Measurements from ENCODE around the gene ATP6V1E1.

The ATP6V1E1 gene

DNA sequence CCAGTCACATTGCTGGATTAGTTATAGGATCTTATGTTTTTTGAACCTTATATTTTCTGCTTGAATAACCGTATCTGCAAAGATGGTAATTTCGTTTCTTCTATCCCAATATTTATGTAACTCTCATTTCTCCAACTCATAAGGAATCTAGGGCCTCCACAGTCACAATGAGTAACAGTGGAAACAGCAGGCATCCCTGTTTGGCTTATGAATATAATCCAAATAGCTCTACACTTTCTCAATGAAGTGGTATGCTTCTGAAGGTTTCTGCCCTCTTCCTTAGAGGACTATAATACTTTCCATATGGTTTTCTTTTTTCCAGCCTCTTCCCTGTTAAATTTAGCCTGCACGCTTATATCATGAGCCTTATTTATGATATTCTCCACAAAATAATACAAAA is 16.5 kb downstream of the ATP6V1E1 start:
- peaks cover 10% of the 10 kb centered on the region for H3K36me3 Mint-ChIP-seq (ENCODE audit: low read depth)

DNA sequence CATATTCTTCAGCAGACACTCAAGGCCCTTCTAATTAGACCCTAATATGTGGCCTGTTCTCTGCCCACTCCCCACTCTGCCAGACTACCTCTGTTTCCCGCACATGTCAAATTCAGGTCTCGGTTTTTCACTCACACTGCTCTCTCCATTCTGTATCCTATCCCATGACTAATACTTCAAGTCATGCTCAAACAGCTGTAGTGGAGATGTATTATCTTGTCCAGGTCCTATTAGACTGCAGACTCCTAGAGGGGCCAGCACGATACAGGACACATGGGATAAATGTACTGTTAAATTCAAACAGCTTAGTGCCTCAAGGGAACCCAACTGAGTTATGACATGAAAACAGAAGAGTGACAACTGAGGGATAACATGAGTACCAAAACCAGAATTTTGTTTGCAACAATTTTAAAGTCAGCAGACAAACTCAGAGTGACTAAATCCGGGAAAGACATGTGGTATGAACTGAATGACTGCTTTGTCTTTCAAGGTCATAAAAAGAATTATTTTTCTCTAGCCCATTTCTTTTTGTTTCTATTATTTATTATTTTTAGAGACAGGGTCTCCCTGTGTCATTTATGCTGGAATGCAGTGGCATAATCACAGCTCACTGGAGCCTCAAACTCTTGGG is 20.5 kb downstream of the ATP6V1E1 start:
- Mint-ChIP-seq H3K36me3 (ENCODE audit: low read depth) (peaks cover 8% of the 10 kb centered on the region), H3K9me3 (no peaks in the 10 kb centered on the region), H3K27ac (no peak overlapping the region), H3K27me3 (ENCODE audit: low read depth) (no peaks in the 10 kb centered on the region), H3K4me1 (ENCODE audit: low read depth) (no peaks in the 10 kb centered on the region), H3K4me3 (no peak overlapping the region)

More for the DNA sequence above, 16.5 kb downstream of the ATP6V1E1 start:
- no peaks in the 10 kb centered on the region for H3K9me3 Mint-ChIP-seq
- H3K4me3 Mint-ChIP-seq: no peak overlapping the region
- H3K27ac Mint-ChIP-seq: no peak overlapping the region
- H3K27me3 Mint-ChIP-seq (ENCODE audit: low read depth): no peaks in the 10 kb centered on the region
- no peaks in the 10 kb centered on the region for H3K4me1 Mint-ChIP-seq (ENCODE audit: low read depth)

DNA sequence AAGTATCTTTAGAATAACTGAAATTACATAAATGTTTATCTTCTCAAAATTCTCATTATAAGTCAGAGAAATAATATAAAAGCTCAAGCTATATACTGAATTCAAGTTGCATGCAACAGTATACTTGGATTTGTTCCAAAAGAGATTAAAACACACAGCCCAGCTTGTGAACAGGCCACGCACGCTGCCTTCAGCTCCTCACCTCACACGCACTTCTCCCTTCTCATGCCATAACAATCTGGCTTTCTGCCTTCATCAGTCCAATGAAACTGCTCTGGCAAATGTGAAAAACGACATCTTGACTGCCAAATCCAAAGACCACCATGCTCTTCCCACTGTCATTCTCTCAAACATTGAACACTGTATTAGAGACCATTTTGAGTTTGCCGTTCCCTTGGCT is 22.1 kb downstream of the ATP6V1E1 start:
- H3K9me3 Mint-ChIP-seq: no peaks in the 10 kb centered on the region
- H3K27me3 Mint-ChIP-seq (ENCODE audit: low read depth): no peaks in the 10 kb centered on the region
- H3K4me3 Mint-ChIP-seq: no peak overlapping the region
- H3K36me3 Mint-ChIP-seq (ENCODE audit: low read depth): peaks cover 6% of the 10 kb centered on the region
- H3K27ac Mint-ChIP-seq: no peak overlapping the region
- H3K4me1 Mint-ChIP-seq (ENCODE audit: low read depth): no peaks in the 10 kb centered on the region

DNA sequence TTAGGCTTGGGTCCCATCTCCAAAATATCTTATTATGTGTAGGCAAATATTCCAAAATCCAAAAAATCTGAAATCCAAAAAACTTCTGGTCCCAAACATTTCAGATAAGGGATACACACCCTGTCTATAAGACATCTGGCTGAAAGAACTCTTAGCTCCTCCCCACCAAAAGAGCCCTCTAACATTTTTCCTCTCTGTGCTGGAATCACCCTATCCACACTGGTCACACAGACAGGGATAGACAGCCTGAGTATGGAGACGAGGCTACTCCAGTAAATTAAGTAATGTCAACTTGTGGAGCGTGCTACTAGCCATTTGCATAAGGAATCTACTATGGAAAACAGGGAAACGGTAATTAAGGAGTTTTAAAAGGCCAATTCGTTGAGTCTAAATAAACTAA is 24.9 kb downstream of the ATP6V1E1 start:
- H3K27me3 Mint-ChIP-seq (ENCODE audit: low read depth): no peaks in the 10 kb centered on the region
- no peaks in the 10 kb centered on the region for H3K9me3 Mint-ChIP-seq
- H3K4me1 Mint-ChIP-seq (ENCODE audit: low read depth): no peaks in the 10 kb centered on the region
- H3K27ac Mint-ChIP-seq: no peak overlapping the region
- H3K36me3 Mint-ChIP-seq (ENCODE audit: low read depth): peaks cover 11% of the 10 kb centered on the region
- H3K4me3 Mint-ChIP-seq: no peak overlapping the region

DNA sequence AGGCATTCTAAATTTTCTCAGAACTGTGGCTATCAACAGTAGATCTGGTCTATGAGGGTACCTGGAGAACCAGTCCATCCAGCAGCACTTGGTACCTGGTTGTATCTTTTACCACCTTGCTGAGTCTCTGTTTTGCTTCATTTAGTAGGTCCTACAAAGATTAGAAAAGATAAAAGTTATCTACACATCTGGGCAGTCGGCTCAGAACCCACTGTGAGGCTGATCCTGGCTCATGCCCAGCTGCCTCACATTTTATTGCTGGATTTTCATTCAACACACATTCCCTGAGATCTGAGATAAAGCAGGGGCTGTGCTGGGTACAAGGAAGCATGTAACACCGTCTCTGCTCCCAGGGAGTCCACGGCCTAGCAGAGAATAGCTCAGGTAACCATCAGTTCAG is 27.5 kb downstream of the ATP6V1E1 start:
- Mint-ChIP-seq H3K36me3 (ENCODE audit: low read depth) (peaks cover 27% of the 10 kb centered on the region), H3K27me3 (ENCODE audit: low read depth) (no peaks in the 10 kb centered on the region), H3K27ac (no peak overlapping the region), H3K9me3 (no peaks in the 10 kb centered on the region), H3K4me1 (ENCODE audit: low read depth) (no peaks in the 10 kb centered on the region), H3K4me3 (no peak overlapping the region)

DNA sequence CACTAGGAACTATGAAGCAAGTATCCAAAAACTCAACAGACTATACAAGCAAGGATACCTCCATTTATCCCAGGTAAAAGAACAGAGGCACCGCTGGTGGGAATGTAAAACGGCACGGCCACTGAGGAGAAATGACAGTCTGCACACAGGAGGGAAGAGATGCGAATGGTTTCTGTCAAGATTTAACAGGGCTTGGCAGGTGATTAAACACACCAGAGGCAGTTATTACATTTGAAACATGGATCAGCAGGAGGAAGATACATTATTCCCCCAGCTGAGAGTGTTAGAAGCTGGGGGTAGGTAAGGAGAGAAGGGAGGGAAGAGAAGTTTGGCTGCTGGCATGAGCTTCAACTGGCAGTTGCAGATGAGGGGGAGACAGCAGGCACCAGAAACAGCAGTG is 30.2 kb downstream of the ATP6V1E1 start:
- Mint-ChIP-seq H3K36me3 (ENCODE audit: low read depth) (peaks cover 37% of the 10 kb centered on the region), H3K27me3 (ENCODE audit: low read depth) (no peaks in the 10 kb centered on the region), H3K4me1 (ENCODE audit: low read depth) (no peaks in the 10 kb centered on the region), H3K9me3 (no peaks in the 10 kb centered on the region), H3K27ac (no peak overlapping the region), H3K4me3 (no peak overlapping the region)

DNA sequence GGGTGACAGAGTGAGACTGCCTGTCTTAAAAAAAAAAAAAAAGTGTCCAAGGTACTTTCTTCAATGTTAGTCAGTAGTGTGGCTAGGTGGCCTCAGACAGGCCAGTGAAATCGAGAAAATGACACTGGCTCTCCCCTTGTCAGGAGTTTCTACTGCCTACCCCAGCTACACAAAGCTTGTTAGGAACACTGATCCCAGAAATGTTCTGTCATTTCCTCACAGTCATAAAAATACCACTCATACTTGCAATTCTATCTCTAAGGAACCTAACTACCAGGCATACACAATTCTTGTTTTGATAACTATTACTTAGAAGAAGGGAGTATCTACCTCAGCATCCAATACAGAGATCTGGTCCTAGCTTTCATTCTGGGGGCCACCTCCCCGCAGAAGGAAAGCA is 31.3 kb downstream of the ATP6V1E1 start:
- H3K27me3 Mint-ChIP-seq (ENCODE audit: low read depth): no peaks in the 10 kb centered on the region
- no peak overlapping the region for H3K4me3 Mint-ChIP-seq
- peaks cover 45% of the 10 kb centered on the region for H3K36me3 Mint-ChIP-seq (ENCODE audit: low read depth)
- no peaks in the 10 kb centered on the region for H3K4me1 Mint-ChIP-seq (ENCODE audit: low read depth)
- no peak overlapping the region for H3K27ac Mint-ChIP-seq
- H3K9me3 Mint-ChIP-seq: no peaks in the 10 kb centered on the region

DNA sequence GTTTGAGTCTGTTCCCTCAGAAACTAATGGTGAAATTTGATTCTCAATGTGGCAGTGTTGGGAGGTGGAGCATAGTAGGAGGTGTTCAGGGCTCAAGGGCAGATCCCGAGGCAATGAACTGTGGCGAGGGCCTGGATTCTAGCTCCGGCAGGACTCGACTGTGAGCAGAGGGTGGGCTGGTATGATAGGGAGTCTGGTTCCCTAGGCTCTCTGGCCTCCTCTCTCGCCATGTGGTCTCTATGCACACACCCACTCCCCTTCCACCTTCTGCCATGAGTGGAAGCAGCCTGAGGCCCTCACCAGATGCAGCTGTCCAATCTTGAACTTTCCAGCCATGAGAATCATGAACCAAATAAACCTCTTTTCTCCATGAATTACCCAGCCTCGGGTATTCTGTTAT is 32.3 kb downstream of the ATP6V1E1 start:
- H3K9me3 Mint-ChIP-seq: no peaks in the 10 kb centered on the region
- no peak overlapping the region for H3K4me3 Mint-ChIP-seq
- no peaks in the 10 kb centered on the region for H3K4me1 Mint-ChIP-seq (ENCODE audit: low read depth)
- H3K27ac Mint-ChIP-seq: no peak overlapping the region
- H3K27me3 Mint-ChIP-seq (ENCODE audit: low read depth): no peaks in the 10 kb centered on the region
- peaks cover 51% of the 10 kb centered on the region for H3K36me3 Mint-ChIP-seq (ENCODE audit: low read depth)

DNA sequence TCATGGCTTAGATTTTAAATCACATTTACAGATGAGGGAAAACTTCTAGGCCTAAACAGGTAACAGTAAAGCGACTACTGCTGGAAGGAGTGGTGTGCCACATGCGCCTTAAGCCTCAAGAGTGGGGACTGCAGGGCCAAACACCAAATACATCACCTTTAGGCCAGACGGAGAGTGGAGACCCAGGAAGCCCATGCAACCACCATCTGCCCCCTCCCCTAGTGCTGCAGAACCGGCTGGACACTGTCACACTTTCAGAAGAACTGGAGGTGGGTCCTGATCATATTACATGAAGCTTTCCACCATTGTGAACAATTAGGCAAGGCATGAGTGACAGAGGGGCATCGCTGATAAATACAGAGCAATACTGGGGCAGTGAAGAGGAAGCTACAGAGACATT is 36.3 kb downstream of the ATP6V1E1 start:
- H3K9me3 Mint-ChIP-seq: no peaks in the 10 kb centered on the region
- no peak overlapping the region for H3K27ac Mint-ChIP-seq
- no peaks in the 10 kb centered on the region for H3K27me3 Mint-ChIP-seq (ENCODE audit: low read depth)
- H3K4me3 Mint-ChIP-seq: no peak overlapping the region
- peaks cover 35% of the 10 kb centered on the region for H3K36me3 Mint-ChIP-seq (ENCODE audit: low read depth)
- no peaks in the 10 kb centered on the region for H3K4me1 Mint-ChIP-seq (ENCODE audit: low read depth)

DNA sequence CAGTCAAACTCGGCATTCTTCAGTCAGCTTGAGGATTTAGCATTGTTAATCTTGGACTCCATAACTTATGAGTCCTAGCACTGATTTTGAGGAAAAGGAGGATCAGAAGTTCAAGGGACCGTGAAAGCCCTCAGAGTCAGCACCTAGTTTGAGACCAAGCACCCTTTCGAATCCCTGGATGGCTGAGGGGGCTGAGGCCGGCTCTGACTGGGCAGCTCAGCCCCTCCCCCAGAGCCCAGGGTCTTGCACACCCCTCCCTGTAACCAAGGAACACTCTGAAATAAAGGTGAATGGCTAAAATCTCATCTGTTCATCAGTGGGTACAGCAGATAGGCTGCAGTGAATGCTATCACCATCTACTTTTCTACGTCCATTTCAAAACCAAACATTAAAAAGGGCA is 38.0 kb downstream of the ATP6V1E1 start:
- H3K36me3 Mint-ChIP-seq (ENCODE audit: low read depth): peaks cover 29% of the 10 kb centered on the region

DNA sequence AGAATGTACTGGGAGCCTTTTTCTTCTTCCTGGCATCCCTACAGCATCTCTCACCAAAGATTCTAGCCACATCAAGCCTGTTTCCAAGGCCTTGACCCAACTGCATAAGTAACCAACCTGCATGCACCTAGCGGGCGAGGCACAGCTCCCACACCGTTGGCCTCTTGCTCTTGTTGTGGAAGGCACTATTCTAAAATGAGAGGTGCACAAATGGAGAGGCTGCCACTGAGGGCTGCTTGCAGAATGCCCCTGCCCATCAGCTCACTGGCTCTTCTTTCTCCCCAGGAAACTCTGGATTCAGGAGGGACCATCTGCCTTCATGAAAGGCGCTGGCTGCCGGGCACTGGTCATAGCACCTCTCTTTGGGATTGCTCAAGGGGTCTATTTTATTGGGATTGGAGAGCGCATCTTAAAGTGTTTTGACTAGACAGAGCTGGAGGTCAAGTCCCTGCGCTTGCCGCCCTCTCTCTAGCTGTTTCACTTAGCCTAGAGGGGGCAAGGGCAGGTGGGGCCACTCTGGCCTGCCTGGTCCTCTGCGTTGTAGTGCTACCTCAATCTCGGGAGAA is 38.7 kb downstream of the ATP6V1E1 start:
- Mint-ChIP-seq H3K4me3 (no peak overlapping the region), H3K27me3 (ENCODE audit: low read depth) (no peaks in the 10 kb centered on the region), H3K27ac (no peak overlapping the region), H3K9me3 (no peaks in the 10 kb centered on the region), H3K36me3 (ENCODE audit: low read depth) (peaks cover 29% of the 10 kb centered on the region), H3K4me1 (ENCODE audit: low read depth) (no peaks in the 10 kb centered on the region)

More for the DNA sequence above, 38.0 kb downstream of the ATP6V1E1 start:
- Mint-ChIP-seq H3K4me3 (no peak overlapping the region), H3K27ac (no peak overlapping the region), H3K27me3 (ENCODE audit: low read depth) (no peaks in the 10 kb centered on the region), H3K9me3 (no peaks in the 10 kb centered on the region), H3K4me1 (ENCODE audit: low read depth) (no peaks in the 10 kb centered on the region)

DNA sequence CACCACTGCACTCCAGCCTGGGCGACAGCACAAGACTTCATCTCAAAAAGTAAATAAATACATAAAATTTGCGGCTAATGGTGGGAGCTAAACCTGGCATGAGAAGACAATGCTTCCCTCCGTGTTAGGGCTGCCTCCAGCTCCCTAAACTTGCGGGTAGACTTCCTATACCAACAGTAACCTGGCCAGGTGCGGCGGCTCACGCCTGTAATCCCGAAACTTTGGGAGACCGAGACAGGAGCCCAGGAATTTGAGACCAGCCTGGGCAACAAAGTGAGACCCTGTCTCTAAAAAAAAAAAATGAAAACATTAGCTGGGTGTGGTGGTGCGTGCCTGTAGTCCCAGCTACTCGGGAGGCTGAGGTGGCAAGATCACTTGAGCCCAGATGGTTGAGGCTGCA is 39.9 kb downstream of the ATP6V1E1 start:
- peaks cover 21% of the 10 kb centered on the region for H3K36me3 Mint-ChIP-seq (ENCODE audit: low read depth)
- no peaks in the 10 kb centered on the region for H3K9me3 Mint-ChIP-seq
- H3K27me3 Mint-ChIP-seq (ENCODE audit: low read depth): no peaks in the 10 kb centered on the region
- no peaks in the 10 kb centered on the region for H3K4me1 Mint-ChIP-seq (ENCODE audit: low read depth)
- no peak overlapping the region for H3K27ac Mint-ChIP-seq
- H3K4me3 Mint-ChIP-seq: no peak overlapping the region

DNA sequence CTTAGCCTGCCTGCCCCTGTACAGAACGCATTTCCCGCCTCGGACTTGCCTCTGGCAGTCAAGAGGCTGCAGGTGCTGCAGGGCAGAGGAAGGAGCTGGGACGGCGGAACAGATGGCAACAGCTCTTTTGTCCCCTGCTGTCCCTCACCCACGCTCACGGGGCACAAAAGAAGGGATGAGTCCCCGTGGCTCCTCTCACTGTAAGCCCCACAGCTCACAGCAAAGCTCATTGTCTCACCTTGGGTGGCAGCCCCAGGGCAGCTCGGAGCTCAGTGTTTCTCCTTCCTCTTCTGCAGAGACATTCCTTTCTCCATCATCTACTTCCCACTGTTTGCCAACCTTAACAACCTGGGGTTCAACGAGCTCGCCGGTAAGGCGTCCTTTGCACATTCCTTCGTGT is 40.9 kb downstream of the ATP6V1E1 start:
- H3K27me3 Mint-ChIP-seq (ENCODE audit: low read depth): no peaks in the 10 kb centered on the region

DNA sequence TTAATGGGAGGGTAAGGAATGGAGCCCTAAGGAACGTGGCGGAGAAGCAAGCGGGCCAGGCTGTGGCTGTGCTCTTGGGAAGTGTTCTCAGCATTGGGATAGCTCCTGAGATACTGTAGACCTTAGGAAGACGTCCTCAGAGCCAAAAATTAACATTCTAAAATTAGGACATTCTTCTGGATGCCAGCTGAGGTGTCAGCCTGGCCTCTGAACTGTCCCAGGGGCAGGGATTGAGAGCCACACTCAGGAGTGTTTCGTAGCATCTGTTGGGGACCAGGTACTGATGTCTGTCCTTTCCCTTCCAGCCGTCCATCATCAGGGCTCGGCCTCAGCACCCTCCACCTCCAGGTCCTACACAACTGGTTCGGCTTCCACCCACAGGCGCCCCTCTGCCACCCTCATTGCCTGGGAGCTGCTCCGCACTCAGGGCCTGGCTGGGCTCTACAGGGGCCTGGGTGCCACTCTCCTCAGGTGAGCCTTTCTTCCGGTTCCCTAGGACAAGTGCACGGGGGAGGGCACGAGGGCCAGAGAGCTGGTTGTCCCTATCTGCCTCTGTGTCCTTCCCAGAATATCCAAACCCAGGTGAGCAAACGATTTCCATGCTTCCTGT is 41.6 kb downstream of the ATP6V1E1 start:
- Mint-ChIP-seq H3K9me3 (no peaks in the 10 kb centered on the region), H3K4me3 (no peak overlapping the region), H3K27me3 (ENCODE audit: low read depth) (no peaks in the 10 kb centered on the region), H3K4me1 (ENCODE audit: low read depth) (no peaks in the 10 kb centered on the region), H3K36me3 (ENCODE audit: low read depth) (peaks cover 8% of the 10 kb centered on the region), H3K27ac (no peak overlapping the region)

More for the DNA sequence above, 40.9 kb downstream of the ATP6V1E1 start:
- Mint-ChIP-seq H3K4me1 (ENCODE audit: low read depth) (no peaks in the 10 kb centered on the region), H3K36me3 (ENCODE audit: low read depth) (peaks cover 13% of the 10 kb centered on the region), H3K4me3 (no peak overlapping the region), H3K9me3 (no peaks in the 10 kb centered on the region), H3K27ac (no peak overlapping the region)

DNA sequence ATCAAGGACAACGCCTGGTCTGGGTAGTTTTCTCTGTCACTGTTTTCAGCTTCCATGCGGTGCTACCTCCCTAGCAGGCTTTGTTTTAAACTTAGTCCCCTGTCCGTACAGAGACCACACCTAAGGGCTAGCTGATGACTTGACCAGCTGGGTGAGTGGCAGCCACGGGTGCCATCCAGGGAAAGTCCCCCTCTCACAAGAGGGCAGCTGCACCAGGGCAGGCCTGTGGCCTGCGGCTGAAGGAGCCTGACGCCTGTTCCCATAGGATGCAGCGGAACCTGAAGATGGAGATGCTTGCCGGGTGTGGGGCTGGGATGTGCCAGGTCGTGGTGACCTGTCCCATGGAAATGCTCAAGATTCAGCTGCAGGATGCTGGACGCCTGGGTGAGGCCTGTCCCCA is 45.4 kb downstream of the ATP6V1E1 start:
- no peaks in the 10 kb centered on the region for H3K9me3 Mint-ChIP-seq
- no peak overlapping the region for H3K4me3 Mint-ChIP-seq
- no peaks in the 10 kb centered on the region for H3K27me3 Mint-ChIP-seq (ENCODE audit: low read depth)
- H3K27ac Mint-ChIP-seq: no peak overlapping the region
- H3K4me1 Mint-ChIP-seq (ENCODE audit: low read depth): no peaks in the 10 kb centered on the region
- H3K36me3 Mint-ChIP-seq (ENCODE audit: low read depth): no peaks in the 10 kb centered on the region
